NCI-H1436 treated with DMSO at 0.1 percent for 48 hours (cell line): ENCODE results near the gene ITGA2.

Experiments
- DNase-seq: peaks from one replicate; lab custom pipeline; 2025; lab: John Stamatoyannopoulos, UW

ITGA2 gene

GRCh38 chr5:52988335-52989024, 672 bp upstream of the ITGA2 start:
- no peak for DNase-seq

- no peak for DNase-seq
Measured at GRCh38 chr5:52989781-52990527, 802 bp downstream of the ITGA2 start.

GRCh38 chr5:52990528-52990925, 1.4 kb downstream of the ITGA2 start:
- no peak for DNase-seq

- no peak for DNase-seq
Measured at GRCh38 chr5:52993367-52993766, 4.2 kb downstream of the ITGA2 start.

- DNase-seq: no peak
Measured at GRCh38 chr5:52994266-52994665, 5.1 kb downstream of the ITGA2 start.

GRCh38 chr5:52995095-52995494, 5.9 kb downstream of the ITGA2 start:
- no peak for DNase-seq

- DNase-seq: no peak
Measured at GRCh38 chr5:52995914-52996313, 6.8 kb downstream of the ITGA2 start.

GRCh38 chr5:52996979-52997378, 7.8 kb downstream of the ITGA2 start:
- DNase-seq: no peak

- DNase-seq: no peak
Measured at GRCh38 chr5:52997424-52997823, 8.3 kb downstream of the ITGA2 start.

GRCh38 chr5:52998552-52999313, 9.6 kb downstream of the ITGA2 start:
- DNase-seq: no peak

GRCh38 chr5:52999344-52999949, 10.3 kb downstream of the ITGA2 start:
- DNase-seq: no peak

- no peak for DNase-seq
Measured at GRCh38 chr5:53001541-53001940, 12.4 kb downstream of the ITGA2 start.

- no peak for DNase-seq
Measured at GRCh38 chr5:53002491-53002890, 13.3 kb downstream of the ITGA2 start.

- DNase-seq: no peak
Measured at GRCh38 chr5:53003144-53003543, 14.0 kb downstream of the ITGA2 start.

GRCh38 chr5:53006911-53007890, 18.0 kb downstream of the ITGA2 start:
- DNase-seq: no peak

- DNase-seq: no peak
Measured at GRCh38 chr5:53008751-53009150, 19.6 kb downstream of the ITGA2 start.

GRCh38 chr5:53009816-53010215, 20.7 kb downstream of the ITGA2 start:
- DNase-seq: no peak

GRCh38 chr5:53010814-53011213, 21.7 kb downstream of the ITGA2 start:
- DNase-seq: no peak

- DNase-seq: no peak
Measured at GRCh38 chr5:53011233-53011632, 22.1 kb downstream of the ITGA2 start.

- no peak for DNase-seq
Measured at GRCh38 chr5:53013857-53014256, 24.7 kb downstream of the ITGA2 start.

GRCh38 chr5:53017383-53017782, 28.2 kb downstream of the ITGA2 start:
- no peak for DNase-seq
